WTC11 (cell line): ENCODE data around the gene YEATS2. TPM values are rescaled to one million over a fixed set of nuclear protein-coding genes. Genes with fewer than 3 reads are reported as not detected.

Source experiments
- ATAC-seq: fragments of 200-7000 bp; cut with Tn5 transposase; 2 replicates; pipeline ENCODE4 v1.10.0; 2021; ENCODE audit warnings: mild to moderate bottlenecking, moderate library complexity
- CTCF ChIA-PET: fragments of 300-600 bp; sonication (Branson Sonifier 250); formaldehyde crosslinking; loops from one replicate; lab custom pipeline; 2021; ENCODE audit warnings: antibody characterized with exemption; lab: Charles Lee
- POLR2A ChIA-PET: fragments of 350-600 bp; sonication (Branson Sonifier 250); formaldehyde crosslinking; loops from one replicate; lab custom pipeline; 2021; ENCODE audit warnings: antibody characterized with exemption; lab: Charles Lee
- DNase-seq: peaks from one replicate; pipeline ENCODE4 v3.0.0; 2021; ENCODE audit warnings: low spot score
- H3K27ac Mint-ChIP-seq: 2 replicates; pipeline ENCODE4 v1.8.0; 2021; ENCODE audit warnings: mixed read lengths
- H3K27me3 Mint-ChIP-seq: 2 replicates; pipeline ENCODE4 v1.8.0; 2021; ENCODE audit warnings: low read depth, mild to moderate bottlenecking, moderate library complexity, mixed read lengths
- H3K36me3 Mint-ChIP-seq: 2 replicates; pipeline ENCODE4 v1.8.0; 2021; ENCODE audit warnings: mixed read lengths
- H3K4me1 Mint-ChIP-seq: 2 replicates; pipeline ENCODE4 v1.8.0; 2022; ENCODE audit warnings: mixed read lengths
- H3K4me3 Mint-ChIP-seq: 2 replicates; pipeline ENCODE4 v1.8.0; 2021; ENCODE audit warnings: mild to moderate bottlenecking, moderate library complexity, mixed read lengths
- H3K9me3 Mint-ChIP-seq: 2 replicates; pipeline ENCODE4 v1.8.0; 2021; ENCODE audit warnings: mixed read lengths
- ATF2 ChIP-seq: sonication (generic); formaldehyde crosslinking; IDR thresholded peaks from 2 replicates; pipeline ENCODE4 v1.8.1; 2022; ENCODE audit warnings: low read depth, missing genetic modification reagents, borderline replicate concordance
- CDX4 ChIP-seq: fragments of 250-450 bp; sonication (Bioruptor Pico); IDR thresholded peaks from 2 replicates; pipeline ENCODE4 v1.9.0; 2021; ENCODE audit warnings: moderate library complexity, mild to moderate bottlenecking, inconsistent platforms, borderline replicate concordance
- GABPB1 ChIP-seq: sonication (generic); formaldehyde crosslinking; IDR thresholded peaks from 2 replicates; pipeline ENCODE4 v1.8.1; 2023; ENCODE audit warnings: mild to moderate bottlenecking, missing genetic modification reagents
- RELA ChIP-seq: sonication (generic); formaldehyde crosslinking; IDR thresholded peaks from 2 replicates; pipeline ENCODE4 v1.8.1; 2022; ENCODE audit warnings: missing genetic modification reagents, mild to moderate bottlenecking, borderline replicate concordance
- SP1 ChIP-seq: sonication (generic); formaldehyde crosslinking; conservative IDR thresholded peaks from 2 replicates; pipeline ENCODE4 v1.8.1; 2022; ENCODE audit warnings: missing genetic modification reagents
- TEAD4 ChIP-seq: sonication (generic); formaldehyde crosslinking; IDR thresholded peaks from 2 replicates; pipeline ENCODE4 v1.8.0; 2022; ENCODE audit warnings: mild to moderate bottlenecking, missing genetic modification reagents
- ZBTB21 ChIP-seq: sonication (generic); formaldehyde crosslinking; IDR thresholded peaks from 2 replicates; pipeline ENCODE4 v1.8.1; 2023; ENCODE audit warnings: mild to moderate bottlenecking, missing genetic modification reagents, borderline replicate concordance
- ZMAT4 ChIP-seq: fragments of 250-450 bp; sonication (Bioruptor Pico); IDR thresholded peaks from 2 replicates; pipeline ENCODE4 v1.9.0; 2021; ENCODE audit warnings: mild to moderate bottlenecking
- ZNF416 ChIP-seq: fragments of 250-450 bp; sonication (Bioruptor Pico); IDR thresholded peaks from 2 replicates; pipeline ENCODE4 v1.9.0; 2021; ENCODE audit warnings: mild to moderate bottlenecking, inconsistent platforms
- total RNA-seq: library from RNA; stranded (reverse); gene quantifications from 3 replicates; pipeline ENCODE4 v1.2.3, GENCODE V29; 2021
- TF ChIP-seq, protein P1 (sequence below): sonication (generic); formaldehyde crosslinking; IDR thresholded peaks from 2 replicates; pipeline ENCODE4 v1.8.1; 2023; ENCODE audit warnings: mild to moderate bottlenecking, missing genetic modification reagents, moderate library complexity
- TF ChIP-seq, protein P2 (sequence below): sonication (generic); formaldehyde crosslinking; IDR thresholded peaks from 2 replicates; pipeline ENCODE4 v1.8.1; 2023; ENCODE audit warnings: mild to moderate bottlenecking, missing genetic modification reagents
- TF ChIP-seq, protein P3 (sequence below): sonication (generic); formaldehyde crosslinking; IDR thresholded peaks from 2 replicates; pipeline ENCODE4 v1.8.1; 2022; ENCODE audit warnings: missing genetic modification reagents, borderline replicate concordance
- TF ChIP-seq, protein P4 (sequence below): fragments of 200-600 bp; IDR thresholded peaks from 2 replicates; pipeline ENCODE4 v1.8.0; 2022; ENCODE audit warnings: antibody characterized with exemption
- TF ChIP-seq, protein P5 (sequence below): sonication (generic); formaldehyde crosslinking; IDR thresholded peaks from 2 replicates; pipeline ENCODE4 v1.8.1; 2023; ENCODE audit warnings: mild to moderate bottlenecking, moderate library complexity, missing genetic modification reagents

Gene YEATS2
- total RNA-seq, 1 experiment from 2014 or later = 42.5 TPM

DNA sequence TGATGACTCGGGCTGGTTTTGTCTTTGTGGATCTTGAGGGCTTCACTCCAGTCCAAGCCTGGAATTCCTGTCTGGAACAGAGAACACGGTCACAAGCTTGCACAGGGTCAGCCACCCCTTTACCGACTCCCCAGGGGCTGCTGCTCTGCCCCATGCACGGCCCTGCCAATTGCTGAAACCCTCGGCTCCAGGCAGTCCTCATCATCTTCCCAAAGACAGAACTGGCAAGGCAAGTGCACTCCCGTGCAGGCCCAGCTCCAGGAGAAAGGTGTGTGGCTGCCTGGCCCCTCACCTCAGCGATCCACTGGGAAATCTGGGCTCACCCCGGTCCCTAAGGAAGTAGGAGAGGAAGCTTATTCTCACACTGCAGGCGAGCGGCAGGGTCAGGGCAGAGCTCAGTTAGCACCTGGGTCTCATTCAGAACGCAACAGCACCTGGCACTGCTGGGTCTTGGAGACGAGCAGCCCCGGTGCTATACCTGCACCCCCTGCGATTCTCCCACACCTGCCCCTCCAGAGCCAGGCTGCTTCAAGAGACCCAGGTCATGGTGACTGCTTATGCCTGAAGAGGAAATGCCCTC lies 120.5 kb downstream of the YEATS2 start:
- DNase-seq (no peak), ATAC-seq (no peak)
- TF ChIP-seq, protein P1, sequence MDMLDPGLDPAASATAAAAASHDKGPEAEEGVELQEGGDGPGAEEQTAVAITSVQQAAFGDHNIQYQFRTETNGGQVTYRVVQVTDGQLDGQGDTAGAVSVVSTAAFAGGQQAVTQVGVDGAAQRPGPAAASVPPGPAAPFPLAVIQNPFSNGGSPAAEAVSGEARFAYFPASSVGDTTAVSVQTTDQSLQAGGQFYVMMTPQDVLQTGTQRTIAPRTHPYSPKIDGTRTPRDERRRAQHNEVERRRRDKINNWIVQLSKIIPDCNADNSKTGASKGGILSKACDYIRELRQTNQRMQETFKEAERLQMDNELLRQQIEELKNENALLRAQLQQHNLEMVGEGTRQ (CRISPR knock-in tag) = no peak
- TF ChIP-seq SP1 (no peak), RELA (CRISPR knock-in tag) (no peak), ZMAT4 (CRISPR knock-in tag) (no peak), ATF2 (no peak), GABPB1 (no peak), TEAD4 (CRISPR knock-in tag) (no peak), ZNF416 (CRISPR knock-in tag) (no peak), CDX4 (no peak), ZBTB21 (CRISPR knock-in tag) (no peak)
- TF ChIP-seq, protein P2, sequence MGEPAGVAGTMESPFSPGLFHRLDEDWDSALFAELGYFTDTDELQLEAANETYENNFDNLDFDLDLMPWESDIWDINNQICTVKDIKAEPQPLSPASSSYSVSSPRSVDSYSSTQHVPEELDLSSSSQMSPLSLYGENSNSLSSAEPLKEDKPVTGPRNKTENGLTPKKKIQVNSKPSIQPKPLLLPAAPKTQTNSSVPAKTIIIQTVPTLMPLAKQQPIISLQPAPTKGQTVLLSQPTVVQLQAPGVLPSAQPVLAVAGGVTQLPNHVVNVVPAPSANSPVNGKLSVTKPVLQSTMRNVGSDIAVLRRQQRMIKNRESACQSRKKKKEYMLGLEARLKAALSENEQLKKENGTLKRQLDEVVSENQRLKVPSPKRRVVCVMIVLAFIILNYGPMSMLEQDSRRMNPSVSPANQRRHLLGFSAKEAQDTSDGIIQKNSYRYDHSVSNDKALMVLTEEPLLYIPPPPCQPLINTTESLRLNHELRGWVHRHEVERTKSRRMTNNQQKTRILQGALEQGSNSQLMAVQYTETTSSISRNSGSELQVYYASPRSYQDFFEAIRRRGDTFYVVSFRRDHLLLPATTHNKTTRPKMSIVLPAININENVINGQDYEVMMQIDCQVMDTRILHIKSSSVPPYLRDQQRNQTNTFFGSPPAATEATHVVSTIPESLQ (CRISPR knock-in tag) = no peak
- TF ChIP-seq, protein P3, sequence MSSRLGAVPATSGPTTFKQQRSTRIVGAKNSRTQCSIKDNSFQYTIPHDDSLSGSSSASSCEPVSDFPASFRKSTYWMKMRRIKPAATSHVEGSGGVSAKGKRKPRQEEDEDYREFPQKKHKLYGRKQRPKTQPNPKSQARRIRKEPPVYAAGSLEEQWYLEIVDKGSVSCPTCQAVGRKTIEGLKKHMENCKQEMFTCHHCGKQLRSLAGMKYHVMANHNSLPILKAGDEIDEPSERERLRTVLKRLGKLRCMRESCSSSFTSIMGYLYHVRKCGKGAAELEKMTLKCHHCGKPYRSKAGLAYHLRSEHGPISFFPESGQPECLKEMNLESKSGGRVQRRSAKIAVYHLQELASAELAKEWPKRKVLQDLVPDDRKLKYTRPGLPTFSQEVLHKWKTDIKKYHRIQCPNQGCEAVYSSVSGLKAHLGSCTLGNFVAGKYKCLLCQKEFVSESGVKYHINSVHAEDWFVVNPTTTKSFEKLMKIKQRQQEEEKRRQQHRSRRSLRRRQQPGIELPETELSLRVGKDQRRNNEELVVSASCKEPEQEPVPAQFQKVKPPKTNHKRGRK = no peak
- TF ChIP-seq, protein P4, sequence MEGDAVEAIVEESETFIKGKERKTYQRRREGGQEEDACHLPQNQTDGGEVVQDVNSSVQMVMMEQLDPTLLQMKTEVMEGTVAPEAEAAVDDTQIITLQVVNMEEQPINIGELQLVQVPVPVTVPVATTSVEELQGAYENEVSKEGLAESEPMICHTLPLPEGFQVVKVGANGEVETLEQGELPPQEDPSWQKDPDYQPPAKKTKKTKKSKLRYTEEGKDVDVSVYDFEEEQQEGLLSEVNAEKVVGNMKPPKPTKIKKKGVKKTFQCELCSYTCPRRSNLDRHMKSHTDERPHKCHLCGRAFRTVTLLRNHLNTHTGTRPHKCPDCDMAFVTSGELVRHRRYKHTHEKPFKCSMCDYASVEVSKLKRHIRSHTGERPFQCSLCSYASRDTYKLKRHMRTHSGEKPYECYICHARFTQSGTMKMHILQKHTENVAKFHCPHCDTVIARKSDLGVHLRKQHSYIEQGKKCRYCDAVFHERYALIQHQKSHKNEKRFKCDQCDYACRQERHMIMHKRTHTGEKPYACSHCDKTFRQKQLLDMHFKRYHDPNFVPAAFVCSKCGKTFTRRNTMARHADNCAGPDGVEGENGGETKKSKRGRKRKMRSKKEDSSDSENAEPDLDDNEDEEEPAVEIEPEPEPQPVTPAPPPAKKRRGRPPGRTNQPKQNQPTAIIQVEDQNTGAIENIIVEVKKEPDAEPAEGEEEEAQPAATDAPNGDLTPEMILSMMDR = no peak
- TF ChIP-seq, protein P5, sequence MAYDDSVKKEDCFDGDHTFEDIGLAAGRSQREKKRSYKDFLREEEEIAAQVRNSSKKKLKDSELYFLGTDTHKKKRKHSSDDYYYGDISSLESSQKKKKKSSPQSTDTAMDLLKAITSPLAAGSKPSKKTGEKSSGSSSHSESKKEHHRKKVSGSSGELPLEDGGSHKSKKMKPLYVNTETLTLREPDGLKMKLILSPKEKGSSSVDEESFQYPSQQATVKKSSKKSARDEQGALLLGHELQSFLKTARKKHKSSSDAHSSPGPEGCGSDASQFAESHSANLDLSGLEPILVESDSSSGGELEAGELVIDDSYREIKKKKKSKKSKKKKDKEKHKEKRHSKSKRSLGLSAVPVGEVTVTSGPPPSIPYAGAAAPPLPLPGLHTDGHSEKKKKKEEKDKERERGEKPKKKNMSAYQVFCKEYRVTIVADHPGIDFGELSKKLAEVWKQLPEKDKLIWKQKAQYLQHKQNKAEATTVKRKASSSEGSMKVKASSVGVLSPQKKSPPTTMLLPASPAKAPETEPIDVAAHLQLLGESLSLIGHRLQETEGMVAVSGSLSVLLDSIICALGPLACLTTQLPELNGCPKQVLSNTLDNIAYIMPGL = no peak
- Mint-ChIP-seq H3K4me3 (no peak overlapping the region), H3K27me3 (peaks cover 3% of the 10 kb centered on the region; the same call in 1 of the 2 replicates), H3K4me1 (peaks cover 4% of the 10 kb centered on the region; the same call in 1 of the 2 replicates), H3K36me3 (peaks cover 15% of the 10 kb centered on the region), H3K27ac (no peak overlapping the region), H3K9me3 (no peaks in the 10 kb centered on the region)
- POLR2A ChIA-PET = no interaction called here
- CTCF ChIA-PET = interaction anchor here (0.6 to 1.1 kb wide), 2 partner anchors 101 to 338 kb away, joined by 3 to 4 read pairs; no protein-coding TSS in a partner anchor
